GM12872 (cell line): ENCODE results near the gene GHDC.

Experiments
- CTCF ChIP-seq: IDR thresholded peaks from 3 replicates; pipeline ENCODE4 v1.5.1; 2011; ENCODE audit warnings: low read depth, mild to moderate bottlenecking, low read length, moderate library complexity; ENCODE audit not compliant: insufficient read depth

Gene GHDC

GRCh38 chr17:42174126-42174783 lies 20.0 kb downstream of the GHDC start:
- no peak for TF ChIP-seq CTCF

- TF ChIP-seq CTCF, result no peak
These were observed 22.5 kb downstream of the GHDC start for GRCh38 chr17:42171831-42172230.

- TF ChIP-seq CTCF, result no peak
These were observed 24.9 kb downstream of the GHDC start for GRCh38 chr17:42169351-42169750.

- TF ChIP-seq CTCF, result no peak
These were observed 26.5 kb downstream of the GHDC start for GRCh38 chr17:42167807-42168206.

- no peak for TF ChIP-seq CTCF
These were observed 28.0 kb downstream of the GHDC start for GRCh38 chr17:42166196-42166763.

- TF ChIP-seq CTCF, result no peak
These were observed 28.5 kb downstream of the GHDC start for GRCh38 chr17:42165751-42166150.

- no peak for TF ChIP-seq CTCF
These were observed 30.4 kb downstream of the GHDC start for GRCh38 chr17:42163696-42164407.
